Esophagus muscularis mucosa (tissue), 4 donors: ENCODE results near the gene APOBEC2.

Experiments used
- CTCF ChIP-seq, 3 experiments: fragments of 200-600 bp in 2 of 3; fragments of 450-650 bp in 1 of 3; sonication (generic) in 2 of 3; IDR thresholded peaks; one replicate each; pipeline ENCODE4 v1.5.1; 2017 to 2019; ENCODE audit warnings: antibody characterized with exemption in 3 of 3, mild to moderate bottlenecking in 2 of 3, moderate library complexity in 1 of 3
- EP300 ChIP-seq: sonication (generic); formaldehyde crosslinking; IDR thresholded peaks from one replicate; pipeline ENCODE4 v1.6.1; 2017; ENCODE audit warnings: antibody characterized with exemption
- POLR2A ChIP-seq: fragments of 450-650 bp; IDR thresholded peaks from one replicate; pipeline ENCODE4 v1.6.1; 2017; ENCODE audit warnings: antibody characterized with exemption, moderate library complexity, mild to moderate bottlenecking, low read depth
- POLR2AphosphoS5 ChIP-seq, 2 donors: sonication (generic); formaldehyde crosslinking; IDR thresholded peaks; one replicate each; pipeline ENCODE4 v1.6.1; 2017; ENCODE audit warnings: antibody characterized with exemption in 2 of 2

GRCh38 chr6:41032830-41033229, 20.2 kb upstream of the APOBEC2 start:
- TF ChIP-seq CTCF (IDR thresholded peaks at IDR 0.05) (no peak), POLR2AphosphoS5 (IDR thresholded peaks at IDR 0.05) (no peak), POLR2A (no peak), EP300 (no peak)
